Kidney (tissue), 14 donors: Measurements from ENCODE around the gene DNAJC5G. TPM values are rescaled to one million over a fixed set of nuclear protein-coding genes. Genes with fewer than 3 reads are reported as not detected.

Experiments used
- DNase-seq, 5 donors: peaks; one replicate each; pipeline ENCODE4 v3.0.0-alpha.2; 2013 to 2020
- FAIRE-seq: peaks from 2 replicates; lab custom pipeline; 2012; peaks lifted over from hg19 to GRCh38; lab: Jason Lieb, UNC
- H3K27ac ChIP-seq, 2 donors: one replicate each; pipeline ENCODE4 v1.7.0; 2013; ENCODE audit warnings: low read depth in 2 of 2, low read length in 2 of 2, inconsistent platforms in 1 of 2
- H3K27me3 ChIP-seq: one replicate; pipeline ENCODE4 v1.7.1; 2013; ENCODE audit warnings: low read length, inconsistent platforms; ENCODE audit not compliant: control insufficient read depth, insufficient read depth
- H3K36me3 ChIP-seq, 3 donors: one replicate each; pipeline versions ENCODE4 v1.7.0 to v1.7.1; 2013; ENCODE audit warnings: low read length in 3 of 3, control low read depth in 1 of 3, inconsistent platforms in 1 of 3; ENCODE audit not compliant: insufficient read depth in 3 of 3, control insufficient read depth in 2 of 3
- H3K4me1 ChIP-seq, 3 donors: one replicate each; pipeline versions ENCODE4 v1.7.0 to v1.7.1; 2013; ENCODE audit warnings: low read length in 3 of 3, inconsistent platforms in 1 of 3, low read depth in 1 of 3; ENCODE audit not compliant: control insufficient read depth in 2 of 3, insufficient read depth in 2 of 3
- H3K4me3 ChIP-seq, 3 donors: one replicate each; pipeline versions ENCODE4 v1.7.0 to v1.8.1; 2013; ENCODE audit warnings: low read length in 3 of 3, control low read depth in 1 of 3, inconsistent platforms in 1 of 3
- H3K9ac ChIP-seq, 3 donors: one replicate each; pipeline versions ENCODE4 v1.7.0 to v1.7.1; 2013; ENCODE audit warnings: low read length in 3 of 3, control low read depth in 1 of 3, inconsistent platforms in 1 of 3
- H3K9me3 ChIP-seq, 3 donors: one replicate each; pipeline versions ENCODE4 v1.7.0 to v1.7.1; 2013; ENCODE audit warnings: low read length in 3 of 3, control low read depth in 1 of 3, inconsistent platforms in 1 of 3; ENCODE audit not compliant: control insufficient read depth in 2 of 3, insufficient read depth in 1 of 3
- CTCF ChIP-seq: IDR thresholded peaks from 3 replicates; pipeline ENCODE4 v1.5.1; 2012; ENCODE audit warnings: mild to moderate bottlenecking, moderate library complexity, borderline replicate concordance; ENCODE audit not compliant: insufficient read depth; ENCODE audit errors: extremely low read depth
- intact Hi-C: fragments of 100-400 bp; cut with DNase I; formaldehyde crosslinking; loops from one replicate; pipeline ENCODE4 v1.11.1; 2022
- polyA plus RNA-seq: library from polyadenylated mRNA; stranded (reverse); fragments of 350-450 nt; fragmentation: Illumina TruSeq; extraction: RNeasy Lipid Tissue Mini Kit (QIAGEN cat#74804); gene quantifications from one replicate; pipeline ENCODE4 v1.2.3, GENCODE V29; 2014; ENCODE audit warnings: low read depth, low replicate concordance; ENCODE audit not compliant: insufficient read depth
- total RNA-seq: library from RNA; stranded (reverse); fragmentation: NEBNext Ultra II Directional; extraction: Animal tissue kit (Norgen Biotek cat#: 25700); gene quantifications from one replicate; pipeline ENCODE4 v1.2.1, GENCODE V29; 2021
- donor health status: control.
- donor health status: control.
- donor health status: control.
- donor health status: control.
- donor health status: control.
- donor health status: DM: yes; HTN: yes; CAD: no.
- donor health status: Normal renal cell carcinoma (clear cell type).

Gene DNAJC5G
- total and polyA plus RNA-seq, 2 donors from 2014 or later = not detected

GRCh38 chr2:27308359-27308881, 33.2 kb downstream of the DNAJC5G start, which contains the start of gene UCN:
Gene UCN (minus strand): TSS chr2:27308445. CDS start chr2:27307895, 550 bp downstream.
- DNase-seq (peak; percentile 80 to 90 (median 88)), FAIRE-seq (no peak)
- H3K27ac ChIP-seq = no peak within 1 kb of the TSS
- peaks cover 0 to 3% (median 0%) of the 10 kb centered on the region in 3 donors for H3K4me1 ChIP-seq
- H3K27me3 ChIP-seq = peaks cover 17% of the 10 kb centered on the region
- H3K9me3 ChIP-seq = no peaks in the 10 kb centered on the region
- intact Hi-C loops = loop anchor here (10.0 kb wide), 1 partner anchor 214 kb away; no protein-coding TSS in a partner anchor
- H3K9ac ChIP-seq = no peak within 1 kb of the TSS
- no peaks in the 10 kb centered on the region for H3K36me3 ChIP-seq
- no peak within 1 kb of the TSS for H3K4me3 ChIP-seq
- TF ChIP-seq CTCF = no peak

- no peak overlapping the region for H3K4me3 ChIP-seq
- no peak for TF ChIP-seq CTCF
- no peaks in the 10 kb centered on the region for H3K36me3 ChIP-seq
- peaks cover 0 to 3% (median 0%) of the 10 kb centered on the region in 3 donors for H3K4me1 ChIP-seq
- FAIRE-seq = no peak
- DNase-seq = peak in 1 of 5 donors; percentile 14
- H3K27me3 ChIP-seq = peaks cover 17% of the 10 kb centered on the region
- no peaks in the 10 kb centered on the region for H3K9me3 ChIP-seq
- intact Hi-C loops = loop anchor here (10.0 kb wide), 1 partner anchor 215 kb away; no protein-coding TSS in a partner anchor
- no peak overlapping the region for H3K9ac ChIP-seq
- no peak overlapping the region for H3K27ac ChIP-seq
Measured at GRCh38 chr2:27309651-27310050, 34.4 kb downstream of the DNAJC5G start.

GRCh38 chr2:27312152-27312551, 36.9 kb downstream of the DNAJC5G start:
- no peak for TF ChIP-seq CTCF
- intact Hi-C loops = no loop called here
- Histone ChIP-seq H3K9me3 (no peaks in the 10 kb centered on the region), H3K4me3 (no peak overlapping the region), H3K4me1 (no peaks in the 10 kb centered on the region), H3K36me3 (no peaks in the 10 kb centered on the region), H3K27ac (no peak overlapping the region), H3K27me3 (peaks cover 3% of the 10 kb centered on the region), H3K9ac (no peak overlapping the region)
- FAIRE-seq = no peak
- DNase-seq = peak in 1 of 5 donors; percentile 35
